ENCODE results near the gene SPEM2.
"Not testable (repeated sequence)": the region's sequence is repeated elsewhere in the genome, so short reads cannot be mapped to it uniquely, and the experiment has no call there.

The SPEM2 gene

GRCh38 chr17:7466639-7467341, 41.4 kb downstream of the SPEM2 start:
- no peak for TF ChIP-seq CTCF (IDR thresholded peaks at IDR 0.05; ENCODE audit: insufficient read depth, missing control alignments)
- FAIRE-seq (no peak), DNase-seq (ENCODE audit: insufficient read length, low spot score) (no peak)

- TF ChIP-seq CTCF (IDR thresholded peaks at IDR 0.05; ENCODE audit: insufficient read depth, missing control alignments), result no peak
- FAIRE-seq, result no peak
- DNase-seq (ENCODE audit: insufficient read length, low spot score), result no peak
These were observed 42.1 kb downstream of the SPEM2 start for GRCh38 chr17:7467498-7467897.

GRCh38 chr17:7468290-7468689, 42.9 kb downstream of the SPEM2 start:
- no peak for TF ChIP-seq CTCF (IDR thresholded peaks at IDR 0.05; ENCODE audit: insufficient read depth, missing control alignments)
- no peak for FAIRE-seq
- no peak for DNase-seq (ENCODE audit: insufficient read length, low spot score)

- no peak for FAIRE-seq
- DNase-seq (ENCODE audit: insufficient read length, low spot score), result no peak
- TF ChIP-seq CTCF (IDR thresholded peaks at IDR 0.05; ENCODE audit: insufficient read depth, missing control alignments), result no peak
These were observed 43.5 kb downstream of the SPEM2 start for GRCh38 chr17:7468804-7469389.

GRCh38 chr17:7469843-7470242, 44.4 kb downstream of the SPEM2 start:
- FAIRE-seq; DNase-seq (ENCODE audit: insufficient read length, low spot score): not testable (repeated sequence)

GRCh38 chr17:7470457-7470973, 45.1 kb downstream of the SPEM2 start:
- FAIRE-seq; DNase-seq (ENCODE audit: insufficient read length, low spot score): not testable (repeated sequence)

GRCh38 chr17:7471729-7472128, 46.3 kb downstream of the SPEM2 start:
- no peak for FAIRE-seq

GRCh38 chr17:7474767-7475166, 49.4 kb downstream of the SPEM2 start:
- not testable (repeated sequence) for FAIRE-seq; DNase-seq (ENCODE audit: insufficient read length, low spot score)

More at GRCh38 chr17:7471729-7472128, 46.3 kb downstream of the SPEM2 start:
- DNase-seq (ENCODE audit: insufficient read length, low spot score), result no peak
- TF ChIP-seq CTCF (IDR thresholded peaks at IDR 0.05; ENCODE audit: insufficient read depth, missing control alignments), result no peak

Measured in D721Med (cell line).